K562 (cell line): ENCODE results near the gene ANKRD6. TPM values are rescaled to one million over a fixed set of nuclear protein-coding genes. Genes with fewer than 3 reads are reported as not detected.

Source experiments
- ATAC-seq: fragments of 200-7000 bp; cut with Tn5 transposase; 3 replicates; pipeline ENCODE4 v1.9.1; 2020; ENCODE audit warnings: moderate library complexity
- BruUV-seq: library from RNA; stranded (reverse); fragments of 400-500 nt; replicated peaks from 2 replicates; lab custom pipeline; 2021; lab: Mats Ljungman, UMichigan
- CTCF ChIA-PET: fragments of 300-600 bp; formaldehyde crosslinking; extraction: SDS; loops from one replicate; lab custom pipeline; 2021; ENCODE audit warnings: low intra/inter-chr PET ratio; lab: Yijun Ruan, JAX
- POLR2A ChIA-PET: fragments of 300-600, 350-650 bp; sonication (Branson Sonifier 250); formaldehyde crosslinking; extraction: SDS; loops from one replicate; lab custom pipeline; 2021; ENCODE audit warnings: antibody characterized with exemption, inconsistent platforms; lab: Yijun Ruan, JAX
- DNase-seq, 4 experiments: peaks; one replicate each; pipeline versions ENCODE4 v3.0.0 to v3.0.0-alpha.2; 2011 to 2018; ENCODE audit warnings: low spot score in 3 of 4, mixed read lengths in 3 of 4; ENCODE audit errors: extremely low read depth in 1 of 4
- FAIRE-seq: peaks from 2 replicates; lab custom pipeline; 2011; peaks lifted over from hg19 to GRCh38; lab: Jason Lieb, UNC
- H2AFZ ChIP-seq: 2 replicates; pipeline ENCODE4 v1.6.0; 2011; ENCODE audit warnings: low read depth, low read length, control low read depth, inconsistent platforms
- H3K27ac ChIP-seq: fragments of 200-600 bp; 3 replicates; pipeline ENCODE4 v1.8.0; 2011; ENCODE audit warnings: low read depth, mild to moderate bottlenecking, control low read depth, inconsistent platforms, low read length, moderate library complexity, mixed read lengths; ENCODE audit errors: extremely low read depth
- H3K27me3 ChIP-seq, 2 experiments: fragments of 300-600 bp in 1 of 2; 2 replicates in 1 of 2; 3 replicates in 1 of 2; pipeline versions ENCODE4 v1.6.0 to v1.8.0; 2011; ENCODE audit warnings: inconsistent platforms in 2 of 2, low read length in 2 of 2, mild to moderate bottlenecking in 1 of 2, mixed read lengths in 1 of 2, moderate library complexity in 1 of 2; ENCODE audit not compliant: control insufficient read depth in 2 of 2, insufficient read depth in 2 of 2
- H3K36me3 ChIP-seq: fragments of 300-600 bp; 3 replicates; pipeline ENCODE4 v1.8.0; 2011; ENCODE audit warnings: mild to moderate bottlenecking, low read length, inconsistent platforms; ENCODE audit not compliant: control insufficient read depth, insufficient read depth
- H3K4me1 ChIP-seq, 2 experiments: fragments of 200-600 bp in 1 of 2; replicated peaks in 1 of 2; 2 replicates in 1 of 2; 3 replicates in 1 of 2; pipeline versions ENCODE4 v1.5.1 to v1.8.0; 2011; ENCODE audit warnings: inconsistent platforms in 2 of 2, low read length in 2 of 2, mild to moderate bottlenecking in 1 of 2, mixed read lengths in 1 of 2, moderate library complexity in 1 of 2; ENCODE audit not compliant: control insufficient read depth in 2 of 2, insufficient read depth in 2 of 2
- H3K4me2 ChIP-seq: 2 replicates; pipeline ENCODE4 v1.6.1; 2011; ENCODE audit warnings: low read length, control low read depth, inconsistent platforms, mixed read lengths; ENCODE audit not compliant: insufficient read depth
- H3K4me3 ChIP-seq: fragments of 200-600 bp; sonication (generic), shearing (Covaris generic); 2 replicates; pipeline ENCODE4 v1.5.1; 2016; ENCODE audit warnings: control low read depth, inconsistent platforms
- H3K79me2 ChIP-seq: fragments of 200-600 bp; 3 replicates; pipeline ENCODE4 v1.8.0; 2011; ENCODE audit warnings: low read length, inconsistent platforms; ENCODE audit not compliant: control insufficient read depth, insufficient read depth
- H3K9ac ChIP-seq, 2 experiments: 2 replicates each; pipeline versions ENCODE4 v1.6.0 to v1.6.1; 2011; ENCODE audit warnings: low read depth in 2 of 2, low read length in 2 of 2, control low read depth in 1 of 2, inconsistent platforms in 1 of 2, mild to moderate bottlenecking in 1 of 2, mixed read lengths in 1 of 2; ENCODE audit not compliant: insufficient read depth in 1 of 2
- H3K9me1 ChIP-seq: one replicate; pipeline ENCODE4 v1.6.0; 2011; ENCODE audit warnings: inconsistent platforms, mild to moderate bottlenecking, low read length, moderate library complexity; ENCODE audit not compliant: control insufficient read depth, insufficient read depth
- H3K9me3 ChIP-seq: replicated peaks from 2 replicates; pipeline ENCODE4 v1.5.1; 2011; ENCODE audit warnings: low read depth, low read length, inconsistent platforms; ENCODE audit not compliant: control insufficient read depth, insufficient read depth
- H4K20me1 ChIP-seq: replicated peaks from 2 replicates; pipeline ENCODE4 v1.6.1; 2011; ENCODE audit warnings: low read length, inconsistent platforms, mixed read lengths; ENCODE audit not compliant: control insufficient read depth, insufficient read depth
- MAFF ChIP-seq: IDR thresholded peaks from 2 replicates; pipeline ENCODE4 v1.6.1; 2012; ENCODE audit warnings: low read length, improper control_type of control experiment
- MAFG ChIP-seq: fragments of 450-650 bp; conservative IDR thresholded peaks from 2 replicates; pipeline ENCODE4 v1.6.1; 2016; ENCODE audit warnings: missing genetic modification characterization, missing compliant biosample characterization
- PTRF ChIP-seq: fragments of 450-650 bp; IDR thresholded peaks from 2 replicates; pipeline ENCODE4 v1.6.1; 2016; ENCODE audit warnings: mild to moderate bottlenecking, missing genetic modification characterization, missing compliant biosample characterization
- SUPT5H ChIP-seq: fragments of 450-650 bp; IDR thresholded peaks from 2 replicates; pipeline ENCODE4 v1.6.1; 2016
- ZBTB8A ChIP-seq: fragments of 450-650 bp; IDR thresholded peaks from 2 replicates; pipeline ENCODE4 v1.6.1; 2018; ENCODE audit warnings: mild to moderate bottlenecking, moderate library complexity; ENCODE audit not compliant: partially characterized antibody
- ZNF316 ChIP-seq: fragments of 450-650 bp; IDR thresholded peaks from 2 replicates; pipeline ENCODE4 v1.6.1; 2016
- WGBS: fragments of 100-300 bp; shearing (Covaris generic); methylation state at CpG from one replicate; pipeline ENCODE4 v1.1.6; 2016; ENCODE audit warnings: low coverage, mixed read lengths; ENCODE audit not compliant: insufficient coverage; ENCODE audit errors: missing lambda C conversion rate; 5-methylcytosine and 5-hydroxymethylcytosine counted together
- in situ Hi-C: fragments of 300-500 bp; cut with MboI; formaldehyde crosslinking; loops from 4 replicates; pipeline ENCODE4 v1.15.0; 2018; ENCODE audit warnings: inconsistent platforms, mixed read lengths
- intact Hi-C: fragments of 100-400 bp; cut with micrococcal nuclease; formaldehyde crosslinking; loops from 2 replicates; pipeline ENCODE4 v1.14.2; 2022
- polyA plus RNA-seq, 8 experiments: library from polyadenylated mRNA; depleted of rRNA in 4 of 8; stranded (reverse) in 5 of 8; unstranded in 3 of 8; fragments of >200 nt; fragmentation: Nextera tagmentation in 2 of 8; fragmentation: Illumina TruSeq in 1 of 8; extraction: Ambion mirVana in 2 of 8; extraction: Trizol in 1 of 8; gene quantifications; 2 replicates each; pipeline versions ENCODE4 v1.2.1 to v1.2.3, GENCODE V29; 2011 to 2014; ENCODE audit warnings: inconsistent platforms in 1 of 8, missing spikeins in 1 of 8
- total RNA-seq, 7 experiments: library from RNA; depleted of rRNA in 6 of 7; stranded (reverse); fragments of >200 nt in 6 of 7; fragmentation: Illumina TruSeq in 2 of 7; extraction: Trizol in 2 of 7; gene quantifications; 2 replicates each; pipeline versions ENCODE4 v1.2.1 to v1.2.3, GENCODE V29; 2011 to 2021; ENCODE audit warnings: low replicate concordance in 1 of 7
- TF ChIP-seq, protein P1 (sequence below): fragments of 450-650 bp; IDR thresholded peaks from 2 replicates; pipeline ENCODE4 v1.6.1; 2016; ENCODE audit warnings: mild to moderate bottlenecking, moderate library complexity

ANKRD6 gene
- total and polyA plus RNA-seq, 9 of the 15 experiments (the other 6 are each of a cell fraction or from before 2014, with no cell fraction given) = 0.04 to 0.22 (median 0.08) TPM; not detected in 4

DNA sequence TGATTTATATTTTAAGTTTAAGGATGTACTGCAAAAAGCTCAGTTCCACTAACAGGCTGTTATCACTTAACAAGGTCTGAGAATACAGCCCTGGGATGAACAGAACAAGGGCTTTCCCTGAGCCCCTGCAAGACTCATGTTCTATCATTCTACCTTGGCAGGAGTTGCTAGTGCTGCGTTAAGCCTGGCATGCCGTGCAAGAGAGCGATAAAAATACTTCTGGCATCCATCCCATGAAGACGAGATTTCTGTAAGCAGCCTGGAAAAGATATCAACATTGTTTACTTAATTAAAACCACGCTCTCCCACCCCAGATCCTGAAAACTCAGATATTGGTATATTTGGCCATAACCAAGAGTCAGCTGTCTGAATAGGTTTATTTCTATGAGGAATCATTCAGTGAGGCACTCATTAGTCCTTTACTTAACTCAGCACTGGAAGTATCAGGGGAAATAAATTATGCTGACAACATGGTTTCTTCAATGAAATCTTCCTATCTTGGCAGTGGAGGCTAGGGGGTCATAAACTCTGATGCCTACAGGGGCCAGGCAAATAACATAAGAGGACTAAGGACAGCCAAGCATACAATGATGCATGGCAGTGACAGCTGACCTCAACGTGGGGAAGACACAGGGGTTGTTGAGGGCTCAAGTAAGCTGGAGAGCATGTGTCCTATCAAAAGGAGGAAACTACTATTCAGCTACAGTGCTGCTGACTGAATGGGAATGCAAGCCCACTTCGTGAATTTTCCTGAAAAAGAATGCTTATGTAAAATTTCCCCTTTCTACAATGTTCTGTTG, 243.2 kb downstream of the ANKRD6 start:
- Histone ChIP-seq H3K4me1 (no peaks in the 10 kb centered on the region), H2AFZ (no peak overlapping the region), H3K9me3 (no peaks in the 10 kb centered on the region), H3K4me2 (no peak overlapping the region), H3K27me3 (no peaks in the 10 kb centered on the region), H3K79me2 (no peaks in the 10 kb centered on the region; the same call in 2 of the 3 replicates), H3K9me1 (no peaks in the 10 kb centered on the region), H3K4me3 (no peak overlapping the region), H3K27ac (no peak overlapping the region), H3K36me3 (peaks cover 96% of the 10 kb centered on the region), H3K9ac (no peak overlapping the region), H4K20me1 (no peaks in the 10 kb centered on the region; the same call in 1 of the 2 replicates)
- CTCF ChIA-PET = no interaction called here
- WGBS = 74% methylated on average over 7 of the region's 7 CpGs
- in situ Hi-C loops = no loop called here
- POLR2A ChIA-PET = interaction anchor here (1.0 kb wide), 1 partner anchor 14 kb away, joined by 3 read pairs; no protein-coding TSS in a partner anchor
- no peak for DNase-seq
- ATAC-seq = no peak
- intact Hi-C loops = no loop called here
- no TSS peak for BruUV-seq
- FAIRE-seq = no peak
- TF ChIP-seq ZBTB8A (no peak), SUPT5H (no peak), PTRF (tag) (no peak), ZNF316 (peak; percentile 63; the same call in 1 of the 2 replicates), MAFG (tag) (peak; percentile 38; the same call in 1 of the 2 replicates), MAFF (peak; percentile 48)
- TF ChIP-seq, protein P1, sequence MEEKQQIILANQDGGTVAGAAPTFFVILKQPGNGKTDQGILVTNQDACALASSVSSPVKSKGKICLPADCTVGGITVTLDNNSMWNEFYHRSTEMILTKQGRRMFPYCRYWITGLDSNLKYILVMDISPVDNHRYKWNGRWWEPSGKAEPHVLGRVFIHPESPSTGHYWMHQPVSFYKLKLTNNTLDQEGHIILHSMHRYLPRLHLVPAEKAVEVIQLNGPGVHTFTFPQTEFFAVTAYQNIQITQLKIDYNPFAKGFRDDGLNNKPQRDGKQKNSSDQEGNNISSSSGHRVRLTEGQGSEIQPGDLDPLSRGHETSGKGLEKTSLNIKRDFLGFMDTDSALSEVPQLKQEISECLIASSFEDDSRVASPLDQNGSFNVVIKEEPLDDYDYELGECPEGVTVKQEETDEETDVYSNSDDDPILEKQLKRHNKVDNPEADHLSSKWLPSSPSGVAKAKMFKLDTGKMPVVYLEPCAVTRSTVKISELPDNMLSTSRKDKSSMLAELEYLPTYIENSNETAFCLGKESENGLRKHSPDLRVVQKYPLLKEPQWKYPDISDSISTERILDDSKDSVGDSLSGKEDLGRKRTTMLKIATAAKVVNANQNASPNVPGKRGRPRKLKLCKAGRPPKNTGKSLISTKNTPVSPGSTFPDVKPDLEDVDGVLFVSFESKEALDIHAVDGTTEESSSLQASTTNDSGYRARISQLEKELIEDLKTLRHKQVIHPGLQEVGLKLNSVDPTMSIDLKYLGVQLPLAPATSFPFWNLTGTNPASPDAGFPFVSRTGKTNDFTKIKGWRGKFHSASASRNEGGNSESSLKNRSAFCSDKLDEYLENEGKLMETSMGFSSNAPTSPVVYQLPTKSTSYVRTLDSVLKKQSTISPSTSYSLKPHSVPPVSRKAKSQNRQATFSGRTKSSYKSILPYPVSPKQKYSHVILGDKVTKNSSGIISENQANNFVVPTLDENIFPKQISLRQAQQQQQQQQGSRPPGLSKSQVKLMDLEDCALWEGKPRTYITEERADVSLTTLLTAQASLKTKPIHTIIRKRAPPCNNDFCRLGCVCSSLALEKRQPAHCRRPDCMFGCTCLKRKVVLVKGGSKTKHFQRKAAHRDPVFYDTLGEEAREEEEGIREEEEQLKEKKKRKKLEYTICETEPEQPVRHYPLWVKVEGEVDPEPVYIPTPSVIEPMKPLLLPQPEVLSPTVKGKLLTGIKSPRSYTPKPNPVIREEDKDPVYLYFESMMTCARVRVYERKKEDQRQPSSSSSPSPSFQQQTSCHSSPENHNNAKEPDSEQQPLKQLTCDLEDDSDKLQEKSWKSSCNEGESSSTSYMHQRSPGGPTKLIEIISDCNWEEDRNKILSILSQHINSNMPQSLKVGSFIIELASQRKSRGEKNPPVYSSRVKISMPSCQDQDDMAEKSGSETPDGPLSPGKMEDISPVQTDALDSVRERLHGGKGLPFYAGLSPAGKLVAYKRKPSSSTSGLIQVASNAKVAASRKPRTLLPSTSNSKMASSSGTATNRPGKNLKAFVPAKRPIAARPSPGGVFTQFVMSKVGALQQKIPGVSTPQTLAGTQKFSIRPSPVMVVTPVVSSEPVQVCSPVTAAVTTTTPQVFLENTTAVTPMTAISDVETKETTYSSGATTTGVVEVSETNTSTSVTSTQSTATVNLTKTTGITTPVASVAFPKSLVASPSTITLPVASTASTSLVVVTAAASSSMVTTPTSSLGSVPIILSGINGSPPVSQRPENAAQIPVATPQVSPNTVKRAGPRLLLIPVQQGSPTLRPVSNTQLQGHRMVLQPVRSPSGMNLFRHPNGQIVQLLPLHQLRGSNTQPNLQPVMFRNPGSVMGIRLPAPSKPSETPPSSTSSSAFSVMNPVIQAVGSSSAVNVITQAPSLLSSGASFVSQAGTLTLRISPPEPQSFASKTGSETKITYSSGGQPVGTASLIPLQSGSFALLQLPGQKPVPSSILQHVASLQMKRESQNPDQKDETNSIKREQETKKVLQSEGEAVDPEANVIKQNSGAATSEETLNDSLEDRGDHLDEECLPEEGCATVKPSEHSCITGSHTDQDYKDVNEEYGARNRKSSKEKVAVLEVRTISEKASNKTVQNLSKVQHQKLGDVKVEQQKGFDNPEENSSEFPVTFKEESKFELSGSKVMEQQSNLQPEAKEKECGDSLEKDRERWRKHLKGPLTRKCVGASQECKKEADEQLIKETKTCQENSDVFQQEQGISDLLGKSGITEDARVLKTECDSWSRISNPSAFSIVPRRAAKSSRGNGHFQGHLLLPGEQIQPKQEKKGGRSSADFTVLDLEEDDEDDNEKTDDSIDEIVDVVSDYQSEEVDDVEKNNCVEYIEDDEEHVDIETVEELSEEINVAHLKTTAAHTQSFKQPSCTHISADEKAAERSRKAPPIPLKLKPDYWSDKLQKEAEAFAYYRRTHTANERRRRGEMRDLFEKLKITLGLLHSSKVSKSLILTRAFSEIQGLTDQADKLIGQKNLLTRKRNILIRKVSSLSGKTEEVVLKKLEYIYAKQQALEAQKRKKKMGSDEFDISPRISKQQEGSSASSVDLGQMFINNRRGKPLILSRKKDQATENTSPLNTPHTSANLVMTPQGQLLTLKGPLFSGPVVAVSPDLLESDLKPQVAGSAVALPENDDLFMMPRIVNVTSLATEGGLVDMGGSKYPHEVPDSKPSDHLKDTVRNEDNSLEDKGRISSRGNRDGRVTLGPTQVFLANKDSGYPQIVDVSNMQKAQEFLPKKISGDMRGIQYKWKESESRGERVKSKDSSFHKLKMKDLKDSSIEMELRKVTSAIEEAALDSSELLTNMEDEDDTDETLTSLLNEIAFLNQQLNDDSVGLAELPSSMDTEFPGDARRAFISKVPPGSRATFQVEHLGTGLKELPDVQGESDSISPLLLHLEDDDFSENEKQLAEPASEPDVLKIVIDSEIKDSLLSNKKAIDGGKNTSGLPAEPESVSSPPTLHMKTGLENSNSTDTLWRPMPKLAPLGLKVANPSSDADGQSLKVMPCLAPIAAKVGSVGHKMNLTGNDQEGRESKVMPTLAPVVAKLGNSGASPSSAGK = no peak
